ENCODE results near the gene FBXL16.
A peak's percentile ranks its signal among the peaks of the same experiment; 100 is the strongest.
"Not testable (repeated sequence)": the region's sequence is repeated elsewhere in the genome, so short reads cannot be mapped to it uniquely, and the experiment has no call there.

FBXL16 gene

DNA sequence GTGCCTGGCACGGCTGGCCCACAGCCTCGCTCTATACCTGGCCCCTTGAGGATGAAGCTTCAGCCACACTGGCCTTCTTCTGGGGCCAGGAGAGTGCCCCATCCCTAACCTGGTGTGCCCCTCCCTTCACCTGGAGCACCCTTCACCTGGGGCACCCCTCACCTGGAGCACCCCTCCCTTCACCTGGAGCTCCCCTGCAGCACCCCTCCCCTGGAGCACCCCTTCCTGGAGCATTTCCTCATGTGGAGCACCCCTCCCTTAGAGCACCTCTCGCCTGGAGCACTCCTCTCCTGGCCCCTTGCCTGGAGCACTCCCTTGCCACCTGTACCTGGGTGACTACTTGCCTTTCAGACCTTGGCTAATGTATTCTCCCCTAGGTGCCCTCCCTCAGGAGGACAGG, 2.4 kb upstream of the FBXL16 start:
- no peak for DNase-seq

DNA sequence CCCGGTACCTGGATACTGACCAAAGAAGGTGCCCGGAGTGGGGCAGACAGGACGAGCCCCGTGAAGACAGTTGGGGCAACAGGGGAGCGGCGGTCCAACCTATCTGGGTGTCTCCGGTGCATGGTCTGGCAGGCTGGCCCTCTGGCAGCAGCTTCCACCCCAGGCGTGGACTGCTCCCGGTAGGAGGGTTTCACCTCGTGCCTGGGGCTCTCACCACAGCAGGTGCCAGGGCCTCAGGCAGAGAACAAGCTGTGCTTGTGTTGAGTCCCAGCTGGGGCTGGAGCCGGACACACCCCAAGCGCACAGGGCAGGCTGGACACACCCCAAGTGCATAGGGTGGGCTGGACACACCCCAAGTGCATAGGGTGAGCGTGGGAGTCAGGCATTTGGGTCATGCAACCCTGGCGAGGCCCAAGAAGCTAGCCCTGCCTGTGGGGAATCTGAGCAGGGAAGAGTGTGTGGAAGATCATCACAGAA, 1.5 kb upstream of the FBXL16 start:
- no peak for DNase-seq

DNA sequence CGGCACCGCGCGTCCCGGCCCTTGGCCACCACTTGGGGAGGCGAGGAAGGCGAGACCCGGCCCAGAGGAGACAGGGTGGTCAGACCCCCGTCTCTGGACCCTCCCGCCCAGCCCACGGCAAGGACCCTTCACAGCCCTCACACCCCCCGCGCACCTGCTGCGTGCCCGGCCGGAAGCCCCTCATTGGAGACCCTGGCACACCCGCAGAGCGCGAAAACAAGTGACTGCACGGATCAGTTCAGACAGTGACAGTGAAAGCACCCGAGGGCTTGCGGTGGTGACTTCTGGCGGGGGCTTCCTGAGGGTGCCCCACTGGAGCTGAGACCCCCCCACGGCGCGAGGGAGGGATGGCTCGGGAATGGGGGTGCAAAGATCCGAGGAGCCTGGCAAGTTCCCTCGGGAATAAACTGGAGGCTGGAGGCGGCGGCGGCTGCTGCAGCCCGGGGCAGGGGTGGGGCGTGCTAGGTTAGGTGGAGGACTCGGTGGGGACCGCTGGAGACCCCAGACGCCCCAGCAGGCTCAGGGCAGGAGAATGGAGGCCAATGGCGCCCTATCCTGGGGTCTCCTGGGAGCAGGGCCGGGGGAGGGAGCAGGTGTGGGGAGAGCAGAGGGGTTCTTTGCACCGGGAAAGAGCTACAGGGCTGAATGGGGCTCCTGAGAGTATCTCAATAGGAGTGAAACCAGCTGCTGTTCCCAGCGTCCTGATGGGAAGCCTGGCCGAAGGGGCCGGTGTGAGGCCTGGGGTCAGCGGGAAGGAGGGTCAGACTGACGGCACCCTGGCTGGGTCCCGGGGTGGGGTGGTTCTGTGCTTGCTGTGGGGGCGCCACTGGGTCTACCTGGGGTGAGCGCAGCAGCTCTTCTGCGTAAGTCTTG, 824 bp upstream of the FBXL16 start:
- peak; percentile 62 for DNase-seq

DNA sequence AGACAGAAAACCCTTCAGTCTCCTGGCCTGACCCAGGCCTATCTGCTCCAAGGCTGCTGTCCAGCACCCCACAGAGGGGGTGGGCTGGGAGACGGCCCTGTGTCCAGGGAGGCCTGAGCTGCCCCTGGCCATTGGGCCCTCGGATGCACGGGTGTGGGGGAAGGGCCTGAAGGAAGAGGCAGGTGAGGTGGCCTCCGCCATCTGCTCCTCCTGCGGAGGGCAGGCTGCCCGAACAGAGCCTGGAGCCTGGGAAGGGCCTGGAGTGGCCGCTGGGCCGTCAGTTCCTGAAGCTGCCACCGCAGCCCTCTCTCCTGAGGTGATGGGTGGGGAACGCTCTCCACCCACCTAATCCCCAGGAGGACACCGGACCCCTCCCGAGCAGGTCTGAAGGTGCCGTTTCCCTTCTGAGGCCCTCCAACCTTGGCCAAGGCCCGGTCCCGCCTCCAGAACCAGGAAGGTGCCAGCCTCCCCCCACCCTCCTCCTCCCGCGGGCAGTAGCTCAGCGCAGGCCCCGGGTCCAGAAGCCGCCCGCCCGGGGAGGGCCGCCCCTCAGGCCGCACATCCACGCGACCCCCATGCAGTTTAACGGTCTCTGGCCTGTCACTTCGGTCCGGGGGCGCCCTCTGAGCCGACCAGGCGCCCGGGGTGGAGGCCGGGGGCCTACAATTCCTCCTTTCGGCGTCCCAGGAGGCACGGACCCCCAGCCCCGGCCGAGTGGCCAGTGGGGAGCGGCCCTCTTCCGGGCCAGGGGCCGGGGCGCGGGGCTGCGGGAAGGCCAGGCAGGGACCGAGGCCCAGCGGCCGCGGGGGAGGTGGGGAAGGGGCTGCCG, 835 bp downstream of the FBXL16 start:
- DNase-seq, result no peak

DNA sequence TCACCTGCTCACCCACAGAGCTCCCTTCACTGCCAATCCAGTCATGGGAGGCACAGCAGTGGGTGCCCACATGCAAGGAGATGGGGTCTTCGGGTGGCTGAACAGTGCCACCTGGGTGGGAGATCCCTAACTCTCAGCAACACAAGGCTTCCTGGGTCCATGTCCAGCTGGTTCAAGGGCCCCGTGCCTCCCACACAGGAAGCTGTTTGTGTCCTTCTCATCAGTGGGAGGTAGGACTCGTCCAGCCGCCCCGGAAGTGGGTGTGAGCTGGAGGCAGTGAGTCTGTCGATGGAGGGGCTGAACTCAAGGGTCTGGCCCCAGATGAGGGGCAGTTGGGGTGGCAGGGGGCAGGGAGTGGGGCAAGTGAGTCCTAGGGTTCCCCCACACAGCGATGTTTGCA, 1.6 kb downstream of the FBXL16 start:
- no peak for DNase-seq

DNA sequence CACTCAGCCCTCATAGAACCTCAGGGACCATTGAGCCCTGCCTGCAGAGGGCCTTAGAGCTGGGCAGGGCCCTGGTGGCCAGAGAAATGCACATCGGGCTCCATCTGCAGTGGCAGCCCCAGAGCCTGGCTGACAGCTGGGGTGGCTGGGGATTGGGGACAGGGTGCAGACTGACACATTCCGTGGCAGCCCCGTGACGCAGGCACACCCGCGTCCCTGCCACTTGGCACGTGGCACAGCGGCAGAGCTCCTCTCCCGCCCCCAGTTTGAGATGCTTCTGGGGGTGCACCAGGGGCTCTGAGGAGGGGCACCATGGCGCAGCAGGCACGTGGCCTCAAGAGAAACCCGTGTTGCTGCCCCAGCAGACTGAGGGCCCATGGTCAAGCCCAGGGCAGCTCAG, 2.2 kb downstream of the FBXL16 start:
- DNase-seq, result no peak

DNA sequence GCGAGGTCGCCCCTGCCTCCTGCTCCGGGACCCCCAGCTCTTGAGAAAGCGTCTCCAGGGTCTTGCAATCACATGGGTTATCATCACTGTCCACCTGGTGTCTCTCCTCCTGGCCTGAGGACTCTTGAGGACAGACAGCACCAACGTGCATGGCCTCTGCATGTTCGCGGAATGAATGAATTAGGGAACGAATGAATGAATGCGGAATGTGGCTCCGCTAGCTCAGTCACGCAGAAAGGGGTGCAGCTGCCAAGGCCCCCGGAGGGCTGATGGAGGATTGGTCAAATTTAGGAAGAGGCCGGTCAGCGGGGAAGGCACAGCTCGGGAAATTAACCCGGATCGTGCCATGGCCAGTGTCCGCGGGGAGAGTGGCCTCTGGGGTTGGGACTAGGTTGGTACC, 3.3 kb downstream of the FBXL16 start:
- DNase-seq, result no peak

DNA sequence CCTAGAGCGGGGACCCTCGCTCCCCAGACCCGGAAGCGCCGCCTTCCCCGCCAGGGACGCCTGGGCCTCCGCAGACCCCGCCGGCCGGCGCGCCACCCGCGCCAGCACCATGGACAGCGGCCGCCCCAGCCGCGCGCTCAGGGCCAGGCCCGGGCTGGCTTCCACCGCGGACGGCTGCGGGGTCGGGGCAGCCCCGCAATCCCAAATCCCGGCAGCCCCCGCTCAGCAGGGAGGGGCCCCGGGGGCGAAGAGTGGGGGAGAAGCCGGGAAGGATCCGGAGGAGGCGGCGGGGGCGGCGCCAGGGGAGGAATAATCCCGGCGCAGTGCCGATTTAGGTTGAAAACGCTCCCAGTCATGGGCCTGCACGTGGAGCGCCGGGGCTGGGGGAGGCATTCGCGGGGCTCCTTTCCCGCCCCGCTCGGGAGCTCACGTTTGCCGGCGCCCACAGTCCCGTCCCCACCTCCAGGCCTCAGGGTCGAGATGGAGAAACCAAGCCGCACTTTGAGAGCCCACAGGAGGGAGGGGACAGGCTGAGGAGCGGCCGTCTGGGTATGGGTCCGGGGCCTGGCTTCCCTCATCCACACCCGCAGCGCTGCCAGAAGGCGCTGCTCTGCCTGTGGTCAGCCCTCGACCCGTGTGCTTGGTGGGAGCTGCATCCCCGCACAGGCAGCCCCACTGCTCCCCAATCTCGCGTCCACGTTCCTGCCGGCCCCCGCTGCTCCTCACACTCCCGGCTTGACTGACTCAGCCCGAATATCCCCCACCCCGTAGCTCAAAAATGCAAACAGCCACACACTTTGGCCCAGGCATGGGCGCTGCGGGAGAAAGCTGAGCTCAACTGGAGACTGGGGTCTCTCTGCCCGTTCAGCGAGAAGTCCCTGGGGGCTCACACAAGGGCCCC, 4.7 kb downstream of the FBXL16 start:
- DNase-seq, result no peak

DNA sequence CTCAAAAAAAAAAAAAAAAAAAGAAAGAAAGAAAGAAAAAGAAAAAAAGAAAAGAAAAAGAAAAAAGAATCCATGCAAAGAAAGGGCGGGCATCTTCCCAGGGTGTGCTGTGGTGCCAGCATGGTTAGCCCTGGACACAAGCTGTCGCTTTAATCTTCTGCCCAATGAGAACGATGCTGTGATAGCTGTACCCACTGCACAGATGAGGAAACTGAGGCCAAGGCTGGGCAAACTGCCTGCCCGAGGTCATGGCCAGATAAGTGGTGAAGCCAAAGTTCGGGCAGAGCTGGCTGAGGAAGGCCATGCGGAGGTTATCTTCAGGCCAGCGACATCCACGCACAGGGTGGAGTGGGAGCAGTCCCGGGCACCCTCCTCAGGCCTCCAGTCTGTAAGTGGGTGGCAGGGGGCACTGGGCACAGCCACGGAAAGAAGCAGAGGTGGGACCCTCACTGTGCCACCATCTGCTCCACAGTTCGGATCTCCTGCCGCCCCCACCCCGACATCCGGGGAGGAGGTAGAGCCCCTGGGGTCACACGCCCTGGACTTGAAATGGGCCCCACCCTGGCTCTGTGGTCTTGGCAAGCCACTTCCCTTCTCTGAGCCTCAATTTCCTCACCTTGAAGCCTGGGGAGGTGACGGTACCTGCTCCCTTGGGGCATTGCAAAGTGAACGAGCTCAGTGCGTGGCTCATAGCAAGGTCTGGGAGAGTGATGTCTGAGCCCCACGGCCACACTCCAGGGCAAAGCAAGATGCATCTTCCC, 6.5 kb downstream of the FBXL16 start:
- DNase-seq, result no peak

DNA sequence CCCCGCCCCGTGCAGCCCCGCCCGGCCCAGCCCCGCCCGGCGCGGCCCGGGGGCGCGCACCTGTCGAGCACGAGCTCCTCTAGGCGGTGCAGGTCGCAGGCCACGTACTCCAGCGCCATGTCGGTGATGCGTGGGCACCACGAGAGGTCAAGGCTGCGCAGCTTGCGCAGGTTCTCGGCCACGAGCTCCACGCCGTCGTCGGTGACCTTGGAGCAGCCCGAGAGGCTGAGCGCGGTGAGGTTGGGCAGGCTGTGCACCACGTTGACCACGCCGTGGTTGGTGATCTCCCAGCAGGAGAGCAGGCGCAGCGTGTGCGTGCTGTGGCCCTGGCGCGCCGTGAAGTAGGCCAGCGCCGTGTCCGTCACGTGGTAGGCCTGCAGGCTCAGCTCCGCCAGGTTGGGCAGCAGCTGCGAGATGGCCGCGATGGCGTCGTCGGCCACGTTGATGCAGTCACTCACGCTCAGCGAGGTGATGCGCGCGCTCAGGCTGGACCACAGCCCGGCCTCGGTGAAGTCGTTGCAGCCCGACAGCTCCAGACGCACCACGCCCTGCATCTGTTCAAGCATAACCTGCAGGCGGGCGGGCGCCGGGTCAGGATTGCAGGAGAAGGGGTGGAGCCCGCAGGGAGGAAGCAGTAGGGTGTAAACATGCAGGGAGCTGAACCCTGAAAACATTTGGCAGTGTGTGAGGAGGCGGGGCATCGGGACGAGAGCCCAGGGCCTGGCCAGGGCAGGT, 10.1 kb downstream of the FBXL16 start:
- DNase-seq, result peak; percentile 79

DNA sequence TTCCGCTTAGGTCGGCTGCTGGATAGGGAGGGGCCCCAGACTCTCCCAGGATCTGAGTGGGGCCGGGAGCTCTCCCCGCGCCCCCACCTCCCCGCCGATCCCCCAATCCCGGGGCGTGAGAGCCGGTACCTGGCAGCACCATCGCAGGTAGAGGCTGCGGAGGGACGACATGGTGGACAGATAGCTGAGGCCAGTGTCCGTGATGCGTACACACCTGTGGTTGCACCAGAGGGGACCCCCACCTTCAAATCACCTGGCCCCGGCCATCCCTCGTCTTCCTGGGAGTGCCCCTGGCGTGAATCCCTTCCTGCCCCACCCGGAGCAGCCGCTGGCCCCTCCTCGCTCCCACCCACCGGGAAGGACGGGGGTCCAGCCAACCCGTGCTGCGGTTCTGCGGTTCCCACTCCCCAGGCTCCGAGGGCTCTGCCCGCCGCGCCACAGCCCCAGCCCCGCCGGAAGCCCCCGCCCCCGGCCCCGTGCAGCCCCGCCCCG, 10.7 kb downstream of the FBXL16 start:
- DNase-seq, result no peak

DNA sequence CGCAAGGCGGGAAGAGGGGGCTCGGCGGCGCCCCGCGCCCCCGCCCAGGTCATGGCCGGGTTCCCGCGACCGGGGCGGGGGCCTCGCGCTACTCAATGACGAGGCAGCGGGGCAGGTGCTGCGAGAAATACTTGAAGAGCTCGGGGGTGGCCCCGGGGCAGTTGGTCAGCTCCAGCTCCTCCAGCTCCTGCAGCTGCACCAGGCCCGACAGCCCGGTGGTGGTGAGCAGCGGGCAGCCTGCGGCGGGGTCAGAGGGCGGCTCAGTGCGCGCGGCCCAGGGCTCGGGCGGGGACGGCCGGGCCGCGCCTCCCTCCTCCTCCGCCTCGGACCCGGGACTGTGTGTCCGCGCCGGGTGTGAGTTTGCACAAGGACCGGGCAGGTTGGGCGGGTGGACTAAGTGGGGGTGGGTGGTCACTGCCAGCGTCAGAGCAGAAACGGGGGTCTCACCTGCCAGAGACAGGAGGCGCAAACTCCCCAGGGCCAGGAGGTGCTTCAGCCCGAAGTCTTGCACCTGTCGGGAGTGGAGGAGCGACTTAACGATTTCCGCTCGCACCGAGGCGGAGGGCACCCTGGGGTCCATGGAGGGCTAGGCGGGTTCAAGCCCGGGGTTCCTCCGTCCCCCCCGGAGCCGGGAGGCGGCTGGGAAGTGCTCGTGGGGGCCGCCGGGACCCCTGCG, 11.3 kb downstream of the FBXL16 start:
- DNase-seq, result no peak

DNA sequence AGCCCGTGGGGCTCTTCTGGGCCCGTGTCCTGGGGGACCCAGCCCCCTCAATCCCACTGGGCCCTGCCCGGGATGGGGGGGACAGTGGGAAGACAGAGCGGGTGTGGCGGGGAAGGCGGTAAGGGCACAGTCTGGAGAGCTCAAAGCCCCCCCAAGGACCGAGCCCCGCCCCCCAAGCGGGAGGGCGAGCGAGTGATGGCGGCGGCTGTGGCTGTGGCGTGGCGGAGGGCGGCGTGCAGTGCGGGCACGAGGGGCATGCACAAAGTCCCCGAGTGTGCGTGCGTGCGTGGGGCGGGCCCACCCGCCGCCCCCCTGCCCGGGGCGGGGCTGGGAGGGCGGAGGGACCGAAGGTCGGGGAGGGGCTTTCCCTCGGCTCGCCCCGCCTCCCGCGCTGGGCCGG, 11.8 kb downstream of the FBXL16 start:
- no peak for DNase-seq

DNA sequence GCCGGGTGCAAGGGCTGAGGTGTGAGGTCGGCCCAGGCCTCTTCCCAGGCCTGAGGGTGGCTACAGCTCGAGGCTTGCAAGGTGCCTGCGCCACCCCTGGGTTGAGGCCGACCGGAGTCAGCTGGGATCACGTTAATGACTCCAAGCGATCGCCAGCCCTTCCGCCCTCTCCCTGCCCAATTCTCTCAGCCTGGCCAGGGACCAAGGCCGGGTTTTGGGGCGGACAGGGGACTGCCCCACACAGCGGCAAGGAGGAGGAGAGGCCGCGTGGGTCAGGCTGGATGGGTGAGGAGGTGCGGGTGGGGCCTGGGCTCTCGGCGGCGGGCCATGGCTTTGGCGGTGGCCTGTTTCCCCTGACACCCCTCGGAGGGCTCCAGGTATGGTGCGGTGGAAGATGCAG, 12.2 kb downstream of the FBXL16 start:
- DNase-seq, result no peak

DNA sequence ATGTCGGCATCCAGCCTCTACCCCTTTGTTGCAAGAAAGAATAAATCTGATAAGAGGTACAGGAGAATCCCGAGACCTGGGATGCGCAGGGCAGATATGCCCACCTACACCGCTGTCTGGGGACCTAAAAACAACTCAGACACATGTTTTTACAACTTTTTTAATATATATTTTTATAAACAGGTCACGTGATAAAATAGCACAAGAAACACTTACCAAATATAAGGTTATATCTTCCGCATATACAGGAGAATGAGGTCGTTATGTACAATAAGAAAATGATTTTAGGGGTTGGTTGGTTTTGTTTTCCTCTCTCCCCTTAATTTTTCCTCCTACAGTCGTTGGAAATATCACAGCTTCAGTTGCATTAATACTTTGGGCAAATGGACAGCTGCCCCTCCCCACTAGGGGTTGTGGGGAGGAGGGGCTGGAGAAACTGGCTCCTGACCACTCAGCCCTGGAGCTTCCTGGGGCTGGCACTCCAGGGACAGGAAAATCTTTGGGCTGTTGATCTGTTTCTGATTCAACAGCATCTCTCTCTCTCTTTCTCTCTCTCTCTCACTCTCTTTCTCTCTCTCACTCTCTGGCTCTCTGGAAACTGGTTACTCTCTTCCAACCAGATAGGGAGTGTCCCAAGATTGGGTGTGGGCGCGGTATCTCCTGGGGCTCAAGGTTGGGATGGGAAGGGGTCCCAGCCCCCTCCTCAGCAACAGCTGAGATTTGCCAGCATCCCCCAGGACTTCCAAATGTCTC, 13.1 kb downstream of the FBXL16 start:
- DNase-seq, result no peak

DNA sequence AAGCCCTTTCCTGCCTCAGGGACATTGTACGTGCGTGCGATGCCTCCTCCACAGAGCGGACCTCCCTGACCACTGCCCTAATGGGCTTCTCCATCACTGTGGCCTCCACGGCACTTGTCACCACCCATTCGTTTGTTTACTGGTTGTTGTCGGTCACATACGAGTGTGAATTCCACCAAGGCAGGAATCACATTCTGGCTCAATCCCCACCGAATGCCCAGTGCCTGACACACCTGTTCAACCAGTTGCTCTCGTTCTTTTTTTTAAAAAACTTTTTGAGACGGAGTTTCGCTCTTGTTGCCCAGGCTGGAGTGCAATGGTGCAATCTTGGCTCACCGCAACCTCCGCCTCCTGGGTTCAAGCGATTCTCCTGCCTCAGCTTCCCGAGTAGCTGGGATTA, 14.4 kb downstream of the FBXL16 start:
- not testable (repeated sequence) for DNase-seq

DNA sequence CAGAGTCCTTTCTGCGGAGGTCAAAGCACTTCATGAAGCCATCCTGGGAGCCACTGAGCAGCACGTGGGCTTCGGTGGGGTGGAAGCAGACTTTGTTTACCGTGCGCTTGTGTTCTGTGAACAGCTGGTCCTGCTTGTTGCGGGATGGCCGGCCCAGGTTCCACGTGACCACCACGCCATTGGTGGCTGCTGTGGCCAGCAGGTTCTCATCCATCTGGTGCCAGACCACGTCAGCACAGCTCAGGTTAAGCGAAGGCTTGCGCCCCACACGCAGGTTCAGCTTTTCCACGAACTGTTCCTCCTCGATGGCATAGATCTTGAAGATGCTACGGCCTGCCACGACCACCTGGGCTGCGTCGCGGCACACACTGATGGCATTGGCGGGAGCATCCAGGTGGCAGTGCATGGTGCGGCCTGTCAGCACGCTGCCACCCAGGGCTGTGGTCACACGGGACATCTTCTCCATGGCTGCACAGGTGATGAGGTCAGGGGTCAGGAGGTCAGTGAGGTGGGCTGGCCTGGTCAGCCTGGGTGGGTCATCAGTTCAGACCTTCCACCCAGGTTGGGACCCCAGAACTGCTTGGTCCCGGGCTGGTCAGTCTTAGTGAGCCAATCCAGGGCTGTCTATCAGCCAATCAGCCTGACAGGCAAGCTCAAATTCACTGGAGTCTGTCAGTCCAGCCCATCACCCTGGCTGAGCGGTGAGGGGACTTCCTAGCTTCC, 16.3 kb downstream of the FBXL16 start:
- no peak for DNase-seq

DNA sequence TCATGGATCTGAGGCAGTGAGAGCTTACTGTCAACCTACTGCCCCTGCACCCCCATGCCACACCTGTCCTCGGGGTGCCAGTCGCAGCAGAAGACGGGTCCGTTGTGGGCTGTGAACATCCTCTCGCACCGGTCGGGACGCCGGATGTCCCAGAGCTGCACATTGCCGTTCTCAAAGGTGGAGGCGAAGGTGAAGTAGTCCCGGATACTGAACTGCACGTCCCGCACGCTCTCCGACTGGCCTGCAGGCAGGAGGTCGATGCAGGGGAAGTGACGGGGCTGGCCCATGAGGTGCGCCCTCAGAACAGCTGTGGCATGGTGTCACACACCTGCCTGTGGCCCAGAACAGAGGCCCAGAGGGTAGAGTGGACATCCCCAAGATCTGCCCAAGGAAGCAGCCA, 18.1 kb downstream of the FBXL16 start:
- no peak for DNase-seq
